GM12878 (cell line): ENCODE data around the gene ZNF775. TPM values are rescaled to one million over a fixed set of nuclear protein-coding genes. Genes with fewer than 3 reads are reported as not detected.
A peak's percentile ranks its signal among the peaks of the same experiment; 100 is the strongest.

Experiments used
- ATAC-seq: fragments of 200-7000 bp; cut with Tn5 transposase; 3 replicates; pipeline ENCODE4 v1.9.1; 2020; ENCODE audit warnings: mild to moderate bottlenecking, moderate library complexity
- BruUV-seq: library from RNA; stranded (reverse); fragments of 400-500 nt; replicated peaks from 2 replicates; lab custom pipeline; 2021; lab: Mats Ljungman, UMichigan
- CTCF ChIA-PET: fragments of 300-600 bp; sonication (Branson Sonifier 250); formaldehyde crosslinking; extraction: SDS; loops from one replicate; lab custom pipeline; 2021; ENCODE audit warnings: inconsistent platforms; lab: Yijun Ruan, JAX
- POLR2A ChIA-PET: fragments of 350-600 bp; formaldehyde crosslinking; extraction: SDS; loops from one replicate; lab custom pipeline; 2021; ENCODE audit warnings: inconsistent platforms; lab: Charles Lee
- RAD21 ChIA-PET: fragments of 300-600 bp; sonication (Branson Sonifier 250); formaldehyde crosslinking; loops from one replicate; lab custom pipeline; 2023; ENCODE audit warnings: antibody characterized with exemption; ENCODE audit not compliant: unreplicated experiment; lab: Charles Lee
- SMC1A ChIA-PET: fragments of 300-600 bp; sonication (Branson Sonifier 250); formaldehyde crosslinking; loops from one replicate; lab custom pipeline; 2023; ENCODE audit not compliant: unreplicated experiment, uncharacterized antibody; lab: Charles Lee
- DNase-seq: peaks from one replicate; pipeline ENCODE4 v3.0.0-alpha.2; 2011; ENCODE audit warnings: low read depth, low spot score
- FAIRE-seq: peaks from 3 replicates; lab custom pipeline; 2011; peaks lifted over from hg19 to GRCh38; lab: Jason Lieb, UNC
- H2AFZ ChIP-seq: 2 replicates; pipeline ENCODE4 v1.6.0; 2011; ENCODE audit warnings: low read depth, low read length, control low read depth; ENCODE audit not compliant: control insufficient read depth
- H3K27ac ChIP-seq: 2 replicates; pipeline ENCODE4 v1.5.1; 2011; ENCODE audit warnings: control low read depth; ENCODE audit not compliant: control insufficient read depth, insufficient read depth
- H3K27me3 ChIP-seq, 2 experiments: replicated peaks in 1 of 2; 2 replicates each; pipeline versions ENCODE4 v1.6.0 to v1.6.1; 2011; ENCODE audit warnings: low read length in 1 of 2; ENCODE audit not compliant: control insufficient read depth in 2 of 2, insufficient read depth in 2 of 2
- H3K36me3 ChIP-seq, 2 experiments: 2 replicates each; pipeline ENCODE4 v1.5.1; 2011; ENCODE audit warnings: low read length in 1 of 2; ENCODE audit not compliant: control insufficient read depth in 2 of 2, insufficient read depth in 2 of 2
- H3K4me1 ChIP-seq: 2 replicates; pipeline ENCODE4 v1.6.1; 2011; ENCODE audit warnings: mild to moderate bottlenecking, low read length, moderate library complexity, mixed read lengths; ENCODE audit not compliant: control insufficient read depth, insufficient read depth
- H3K4me2 ChIP-seq: 2 replicates; pipeline ENCODE4 v1.6.0; 2011; ENCODE audit warnings: control low read depth; ENCODE audit not compliant: control insufficient read depth, insufficient read depth
- H3K4me3 ChIP-seq: fragments of 200-600 bp; sonication (generic); 2 replicates; pipeline ENCODE4 v1.5.1; 2016
- H3K79me2 ChIP-seq: 2 replicates; pipeline ENCODE4 v1.6.0; 2011; ENCODE audit warnings: low read length; ENCODE audit not compliant: control insufficient read depth, insufficient read depth
- H3K9ac ChIP-seq: 2 replicates; pipeline ENCODE4 v1.8.0; 2011; ENCODE audit warnings: low read length, control low read depth, mixed read lengths; ENCODE audit not compliant: control insufficient read depth, insufficient read depth
- H3K9me3 ChIP-seq: replicated peaks from 3 replicates; pipeline ENCODE4 v1.5.1; 2011; ENCODE audit warnings: mild to moderate bottlenecking, low read length; ENCODE audit not compliant: control insufficient read depth, insufficient read depth
- H4K20me1 ChIP-seq: 2 replicates; pipeline ENCODE4 v1.6.0; 2011; ENCODE audit not compliant: control insufficient read depth, insufficient read depth
- ATF3 ChIP-seq: IDR thresholded peaks from 2 replicates; pipeline ENCODE4 v1.6.1; 2011; ENCODE audit warnings: low read depth, mild to moderate bottlenecking, low read length, moderate library complexity, borderline replicate concordance; ENCODE audit errors: extremely low read depth
- BHLHE40 ChIP-seq, 2 experiments: fragments of 450-650 bp in 1 of 2; IDR thresholded peaks; 2 replicates each; pipeline ENCODE4 v1.6.1; 2011 to 2017; ENCODE audit warnings: low read depth in 2 of 2, borderline replicate concordance in 1 of 2, improper control_type of control experiment in 1 of 2, low read length in 1 of 2, mild to moderate bottlenecking in 1 of 2
- DPF2 ChIP-seq: fragments of 450-650 bp; IDR thresholded peaks from 2 replicates; pipeline ENCODE4 v1.6.1; 2017; ENCODE audit warnings: mild to moderate bottlenecking
- KAT2A ChIP-seq: conservative IDR thresholded peaks from 2 replicates; pipeline ENCODE4 v1.6.1; 2011; ENCODE audit warnings: low read depth, low read length; ENCODE audit not compliant: control insufficient read depth
- KDM1A ChIP-seq: fragments of 200-600 bp; sonication (generic); IDR thresholded peaks from 2 replicates; pipeline ENCODE4 v1.6.1; 2016; ENCODE audit warnings: borderline replicate concordance
- MXI1 ChIP-seq: fragments of 150-350 bp; IDR thresholded peaks from 2 replicates; pipeline ENCODE4 v1.6.1; 2011; ENCODE audit warnings: low read depth, mild to moderate bottlenecking, inconsistent platforms, low read length, improper control_type of control experiment
- NFIC ChIP-seq: IDR thresholded peaks from 2 replicates; pipeline ENCODE4 v1.6.1; 2012; ENCODE audit warnings: low read depth, mild to moderate bottlenecking, inconsistent platforms, low read length, moderate library complexity
- NR2F1 ChIP-seq: fragments of 450-650 bp; conservative IDR thresholded peaks from 2 replicates; pipeline ENCODE4 v1.6.1; 2017; ENCODE audit warnings: mild to moderate bottlenecking
- RAD21 ChIP-seq: IDR thresholded peaks from 2 replicates; pipeline ENCODE4 v1.6.1; 2011; ENCODE audit warnings: mild to moderate bottlenecking, low read depth, low read length, moderate library complexity; ENCODE audit not compliant: insufficient read depth
- RUNX3 ChIP-seq: IDR thresholded peaks from 2 replicates; pipeline ENCODE4 v1.6.1; 2012; ENCODE audit warnings: low read length, inconsistent platforms
- SMARCA5 ChIP-seq: fragments of 450-650 bp; IDR thresholded peaks from 2 replicates; pipeline ENCODE4 v1.6.1; 2017; ENCODE audit warnings: mild to moderate bottlenecking
- SMC3 ChIP-seq: IDR thresholded peaks from 2 replicates; pipeline ENCODE4 v1.6.1; 2011; ENCODE audit warnings: low read length, improper control_type of control experiment, borderline replicate concordance
- TAF1 ChIP-seq: IDR thresholded peaks from 2 replicates; pipeline ENCODE4 v1.6.1; 2011; ENCODE audit warnings: mild to moderate bottlenecking, low read depth, low read length, borderline replicate concordance
- WGBS: methylation state at CpG from one replicate; pipeline ENCODE4 v1.1.6; 2016; ENCODE audit warnings: low lambda C conversion rate; ENCODE audit not compliant: insufficient replicate concordance, insufficient coverage; ENCODE audit errors: missing lambda C conversion rate; 5-methylcytosine and 5-hydroxymethylcytosine counted together
- in situ Hi-C: fragments of 300-500 bp; cut with MboI; formaldehyde crosslinking; loops from 9 replicates; pipeline ENCODE4 v1.14.3; 2018; ENCODE audit warnings: mixed read lengths
- intact Hi-C: fragments of 100-400 bp; cut with micrococcal nuclease; formaldehyde crosslinking; loops from one replicate; pipeline ENCODE4 v1.14.2; 2022; ENCODE audit not compliant: unreplicated experiment
- polyA plus RNA-seq, 11 experiments: library from polyadenylated mRNA; depleted of rRNA in 4 of 11; unstranded in 6 of 11; stranded (reverse) in 5 of 11; fragments of >200 nt; fragmentation: Nextera tagmentation in 4 of 11; fragmentation: Illumina TruSeq in 1 of 11; extraction: Ambion mirVana in 4 of 11; extraction: Trizol in 1 of 11; gene quantifications; 1 replicate in 1 of 11; 2 replicates in 10 of 11; pipeline versions ENCODE4 v1.2.1 to v1.2.3, GENCODE V29; 2011 to 2016; ENCODE audit warnings: inconsistent platforms in 2 of 11, missing spikeins in 2 of 11, low read depth in 1 of 11
- total RNA-seq, 4 experiments: library from RNA; depleted of rRNA in 3 of 4; stranded (reverse); fragments of >200 nt in 3 of 4; fragmentation: Illumina TruSeq in 1 of 4; extraction: Trizol in 1 of 4; gene quantifications; 2 replicates each; pipeline versions ENCODE4 v1.2.1 to v1.2.3, GENCODE V29; 2013 to 2021
- TF ChIP-seq, protein P1 (sequence below): IDR thresholded peaks from 2 replicates; pipeline ENCODE4 v1.6.1; 2012; ENCODE audit warnings: improper control_type of control experiment, low read depth, low read length; ENCODE audit not compliant: insufficient replicate concordance

The ZNF775 gene
- total and polyA plus RNA-seq, 10 of the 15 experiments (the other 5 are each of a cell fraction or from before 2014, with no cell fraction given) = 0.05 to 14.3 (median 2.1) TPM

- peak overlapping the region; percentile 99 for H3K9ac ChIP-seq
- peak overlapping the region; percentile 96 for H3K4me3 ChIP-seq
- in situ Hi-C loops = no loop called here
- H3K4me2 ChIP-seq = peak overlapping the region; percentile 99
- intact Hi-C loops = loop anchor here (1.0 to 2.0 kb wide), 3 partner anchors 10 to 46 kb away; partner anchors contain the start of genes ACTR3C, LRRC61 and ZNF775
- H3K27me3 ChIP-seq = no peaks in the 10 kb centered on the region
- H3K9me3 ChIP-seq = no peaks in the 10 kb centered on the region
- no TSS peak for BruUV-seq
- no peak for DNase-seq
- H3K79me2 ChIP-seq = peaks cover 61% of the 10 kb centered on the region
- H4K20me1 ChIP-seq = no peaks in the 10 kb centered on the region; the same call in 1 of the 2 replicates
- FAIRE-seq = peak; percentile 84
- H3K36me3 ChIP-seq = peaks cover 15 to 17% of the 10 kb centered on the region in 2 experiments
- POLR2A ChIA-PET = interaction anchor here (0.6 to 4.9 kb wide), 14 partner anchors 9 to 64 kb away, joined by 3 to 46 read pairs (median 6); partner anchors contain the start of genes ACTR3C and LRRC61
- H3K27ac ChIP-seq = peak overlapping the region; percentile 97
- CTCF ChIA-PET = interaction anchor here (0.9 to 7.7 kb wide), 10 partner anchors 8 to 65 kb away, joined by 3 to 70 read pairs (median 8); a partner anchor contains a TSS
- 2% methylated on average over 36 of the region's 58 CpGs for WGBS
- RAD21 ChIA-PET = interaction anchor here (0.6 to 5.3 kb wide), 16 partner anchors 9 to 418 kb away, joined by 3 to 45 read pairs (median 8); a partner anchor contains a TSS
- no peak overlapping the region for H2AFZ ChIP-seq
- H3K4me1 ChIP-seq = peaks cover 27% of the 10 kb centered on the region
- ATAC-seq = peak; percentile 75
- SMC1A ChIA-PET = interaction anchor here (0.7 to 5.6 kb wide), 12 partner anchors 9 to 509 kb away, joined by 3 to 41 read pairs (median 6); a partner anchor contains a TSS
- TF ChIP-seq RUNX3 (peak; percentile 91), MXI1 (peak; percentile 18), ATF3 (no peak), BHLHE40 (IDR thresholded peaks at IDR 0.05; ENCODE audit: borderline replicate concordance in 1 of 2, low read depth in 2 of 2, low read length in 1 of 2) (peak; percentile 1 to 76; a peak in 3 of 4 replicates), NR2F1 (peak; percentile 62), TAF1 (no peak; the same call in none of the 2 replicates), SMARCA5 (0 out of 2 replicates have a peak, but pooled peaks have one; percentile 23), KDM1A (no peak), KAT2A (no peak), RAD21 (no peak), NFIC (peak; percentile 38; the same call in 1 of the 2 replicates), SMC3 (no peak), DPF2 (peak; percentile 66)
- TF ChIP-seq, protein P1, sequence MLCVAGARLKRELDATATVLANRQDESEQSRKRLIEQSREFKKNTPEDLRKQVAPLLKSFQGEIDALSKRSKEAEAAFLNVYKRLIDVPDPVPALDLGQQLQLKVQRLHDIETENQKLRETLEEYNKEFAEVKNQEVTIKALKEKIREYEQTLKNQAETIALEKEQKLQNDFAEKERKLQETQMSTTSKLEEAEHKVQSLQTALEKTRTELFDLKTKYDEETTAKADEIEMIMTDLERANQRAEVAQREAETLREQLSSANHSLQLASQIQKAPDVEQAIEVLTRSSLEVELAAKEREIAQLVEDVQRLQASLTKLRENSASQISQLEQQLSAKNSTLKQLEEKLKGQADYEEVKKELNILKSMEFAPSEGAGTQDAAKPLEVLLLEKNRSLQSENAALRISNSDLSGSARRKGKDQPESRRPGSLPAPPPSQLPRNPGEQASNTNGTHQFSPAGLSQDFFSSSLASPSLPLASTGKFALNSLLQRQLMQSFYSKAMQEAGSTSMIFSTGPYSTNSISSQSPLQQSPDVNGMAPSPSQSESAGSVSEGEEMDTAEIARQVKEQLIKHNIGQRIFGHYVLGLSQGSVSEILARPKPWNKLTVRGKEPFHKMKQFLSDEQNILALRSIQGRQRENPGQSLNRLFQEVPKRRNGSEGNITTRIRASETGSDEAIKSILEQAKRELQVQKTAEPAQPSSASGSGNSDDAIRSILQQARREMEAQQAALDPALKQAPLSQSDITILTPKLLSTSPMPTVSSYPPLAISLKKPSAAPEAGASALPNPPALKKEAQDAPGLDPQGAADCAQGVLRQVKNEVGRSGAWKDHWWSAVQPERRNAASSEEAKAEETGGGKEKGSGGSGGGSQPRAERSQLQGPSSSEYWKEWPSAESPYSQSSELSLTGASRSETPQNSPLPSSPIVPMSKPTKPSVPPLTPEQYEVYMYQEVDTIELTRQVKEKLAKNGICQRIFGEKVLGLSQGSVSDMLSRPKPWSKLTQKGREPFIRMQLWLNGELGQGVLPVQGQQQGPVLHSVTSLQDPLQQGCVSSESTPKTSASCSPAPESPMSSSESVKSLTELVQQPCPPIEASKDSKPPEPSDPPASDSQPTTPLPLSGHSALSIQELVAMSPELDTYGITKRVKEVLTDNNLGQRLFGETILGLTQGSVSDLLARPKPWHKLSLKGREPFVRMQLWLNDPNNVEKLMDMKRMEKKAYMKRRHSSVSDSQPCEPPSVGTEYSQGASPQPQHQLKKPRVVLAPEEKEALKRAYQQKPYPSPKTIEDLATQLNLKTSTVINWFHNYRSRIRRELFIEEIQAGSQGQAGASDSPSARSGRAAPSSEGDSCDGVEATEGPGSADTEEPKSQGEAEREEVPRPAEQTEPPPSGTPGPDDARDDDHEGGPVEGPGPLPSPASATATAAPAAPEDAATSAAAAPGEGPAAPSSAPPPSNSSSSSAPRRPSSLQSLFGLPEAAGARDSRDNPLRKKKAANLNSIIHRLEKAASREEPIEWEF = no peak
Observed at GRCh38 chr7:150368884-150369747, 10.0 kb upstream of the ZNF775 start.
